Activated T-helper 1 cell treated with anti-CD3 and anti-CD28 coated beads, Interleukin-12 subunit alpha, Interleukin-12 subunit beta, Interleukin-2, Interleukin-4 antibody, amounts not matched to agents 30 ng/mL and 10 ng/mL and 1 ng/mL, durations not matched to agents 14 hours and 24 hours and 36 hours (primary cell): ENCODE measurements around the gene STARD3NL. TPM values are rescaled to one million over a fixed set of nuclear protein-coding genes. Genes with fewer than 3 reads are reported as not detected.
"Not testable (repeated sequence)": the region's sequence is repeated elsewhere in the genome, so short reads cannot be mapped to it uniquely, and the experiment has no call there.

Experiments
- DNase-seq: peaks from one replicate; pipeline ENCODE4 v3.0.0; 2021; ENCODE audit warnings: low spot score
- H3K27ac Mint-ChIP-seq: one replicate; pipeline ENCODE4 v1.8.0; 2021; ENCODE audit warnings: mild to moderate bottlenecking, mixed read lengths
- H3K27me3 Mint-ChIP-seq: one replicate; pipeline ENCODE4 v1.8.0; 2022; ENCODE audit warnings: mild to moderate bottlenecking, moderate library complexity, mixed read lengths; ENCODE audit not compliant: insufficient read depth
- H3K36me3 Mint-ChIP-seq: one replicate; pipeline ENCODE4 v1.8.0; 2021; ENCODE audit warnings: low read depth, mixed read lengths
- H3K4me1 Mint-ChIP-seq: one replicate; pipeline ENCODE4 v1.8.0; 2021; ENCODE audit warnings: low read depth, mixed read lengths
- H3K4me3 Mint-ChIP-seq: one replicate; pipeline ENCODE4 v1.8.0; 2021; ENCODE audit warnings: mild to moderate bottlenecking, moderate library complexity, mixed read lengths
- H3K9me3 Mint-ChIP-seq: one replicate; pipeline ENCODE4 v1.8.0; 2021; ENCODE audit warnings: mixed read lengths
- intact Hi-C: fragments of 100-400 bp; cut with micrococcal nuclease; formaldehyde crosslinking; loops from one replicate; pipeline ENCODE4 v1.15.1; 2024
- total RNA-seq: library from RNA; stranded (reverse); gene quantifications from 2 replicates; pipeline ENCODE4 v1.2.3, GENCODE V29; 2022

STARD3NL gene
- total RNA-seq, 1 donor from 2014 or later: 28.5 TPM

GRCh38 chr7:38235606-38236005 lies 57.6 kb downstream of the STARD3NL start:
- Mint-ChIP-seq H3K9me3 (no peaks in the 10 kb centered on the region), H3K4me1 (peaks cover 67% of the 10 kb centered on the region), H3K36me3 (peaks cover 18% of the 10 kb centered on the region), H3K27me3 (peaks cover 6% of the 10 kb centered on the region), H3K4me3 (no peak overlapping the region), H3K27ac (no peak overlapping the region)
- intact Hi-C loops: no loop called here
- no peak for DNase-seq

- H3K36me3 Mint-ChIP-seq, H3K4me3 Mint-ChIP-seq, intact Hi-C loops, H3K27me3 Mint-ChIP-seq, H3K27ac Mint-ChIP-seq, DNase-seq, H3K9me3 Mint-ChIP-seq: not testable (repeated sequence)
- peaks cover 36% of the 10 kb centered on the region for H3K4me1 Mint-ChIP-seq
Observed at GRCh38 chr7:38239129-38239528, 61.1 kb downstream of the STARD3NL start.

DNA sequence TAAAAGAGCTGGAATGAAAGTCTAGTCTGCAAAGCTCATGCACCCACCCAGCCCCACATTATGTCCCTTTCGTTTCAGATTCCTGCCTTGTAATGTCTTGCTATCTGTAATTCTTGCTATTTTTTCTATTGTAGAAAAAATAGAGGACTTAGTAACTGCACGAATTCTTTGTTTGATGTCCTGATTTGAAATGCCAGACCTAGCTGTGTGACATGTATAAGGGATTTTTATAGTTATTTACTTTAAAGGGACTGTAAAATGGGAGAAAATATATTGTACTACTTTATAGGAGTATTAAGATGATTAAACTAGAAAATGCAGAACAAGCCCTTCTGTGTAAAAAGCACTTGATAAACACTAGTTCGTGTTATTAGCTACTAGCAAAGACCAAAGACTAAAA lies 63.0 kb downstream of the STARD3NL start:
- Mint-ChIP-seq H3K4me1 (peaks cover 17% of the 10 kb centered on the region), H3K27ac (no peak overlapping the region), H3K4me3 (no peak overlapping the region), H3K9me3 (no peaks in the 10 kb centered on the region), H3K36me3 (peaks cover 11% of the 10 kb centered on the region), H3K27me3 (peaks cover 7% of the 10 kb centered on the region)
- no peak for DNase-seq
- intact Hi-C loops: no loop called here

- H3K27me3 Mint-ChIP-seq: peaks cover 9% of the 10 kb centered on the region
- no peaks in the 10 kb centered on the region for H3K9me3 Mint-ChIP-seq
- peaks cover 11% of the 10 kb centered on the region for H3K36me3 Mint-ChIP-seq
- DNase-seq: no peak
- no peak overlapping the region for H3K27ac Mint-ChIP-seq
- H3K4me1 Mint-ChIP-seq: peaks cover 14% of the 10 kb centered on the region
- intact Hi-C loops: no loop called here
- H3K4me3 Mint-ChIP-seq: no peak overlapping the region
Observed at GRCh38 chr7:38242814-38243213, 64.8 kb downstream of the STARD3NL start.

DNA sequence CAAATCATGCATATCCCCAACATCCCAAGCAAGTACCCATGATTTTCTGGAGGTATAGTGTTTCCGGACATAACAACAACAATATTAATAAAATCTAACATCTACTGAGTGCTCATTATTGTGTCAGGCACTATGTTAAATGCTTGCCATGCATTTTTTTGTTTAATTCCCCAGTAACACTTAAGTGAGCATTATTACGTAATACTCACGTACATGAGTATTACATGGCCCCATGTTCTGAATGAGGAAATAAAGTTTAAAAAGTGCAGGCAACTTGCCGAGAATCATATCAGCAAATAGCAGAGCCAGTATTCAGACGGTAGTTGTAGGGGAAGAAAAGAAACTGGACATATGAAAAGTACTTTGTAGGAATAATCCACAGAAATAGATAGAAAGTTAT lies 65.3 kb downstream of the STARD3NL start:
- Mint-ChIP-seq H3K36me3 (peaks cover 15% of the 10 kb centered on the region), H3K4me1 (peaks cover 19% of the 10 kb centered on the region)
- H3K4me3 Mint-ChIP-seq, H3K27me3 Mint-ChIP-seq, intact Hi-C loops, DNase-seq, H3K9me3 Mint-ChIP-seq, H3K27ac Mint-ChIP-seq: not testable (repeated sequence)

- H3K27me3 Mint-ChIP-seq: peaks cover 7% of the 10 kb centered on the region
- peaks cover 17% of the 10 kb centered on the region for H3K36me3 Mint-ChIP-seq
- DNase-seq: no peak
- intact Hi-C loops: no loop called here
- peaks cover 16% of the 10 kb centered on the region for H3K4me1 Mint-ChIP-seq
- no peak overlapping the region for H3K27ac Mint-ChIP-seq
- no peak overlapping the region for H3K4me3 Mint-ChIP-seq
- H3K9me3 Mint-ChIP-seq: no peaks in the 10 kb centered on the region
Observed at GRCh38 chr7:38244516-38244915, 66.5 kb downstream of the STARD3NL start.

DNA sequence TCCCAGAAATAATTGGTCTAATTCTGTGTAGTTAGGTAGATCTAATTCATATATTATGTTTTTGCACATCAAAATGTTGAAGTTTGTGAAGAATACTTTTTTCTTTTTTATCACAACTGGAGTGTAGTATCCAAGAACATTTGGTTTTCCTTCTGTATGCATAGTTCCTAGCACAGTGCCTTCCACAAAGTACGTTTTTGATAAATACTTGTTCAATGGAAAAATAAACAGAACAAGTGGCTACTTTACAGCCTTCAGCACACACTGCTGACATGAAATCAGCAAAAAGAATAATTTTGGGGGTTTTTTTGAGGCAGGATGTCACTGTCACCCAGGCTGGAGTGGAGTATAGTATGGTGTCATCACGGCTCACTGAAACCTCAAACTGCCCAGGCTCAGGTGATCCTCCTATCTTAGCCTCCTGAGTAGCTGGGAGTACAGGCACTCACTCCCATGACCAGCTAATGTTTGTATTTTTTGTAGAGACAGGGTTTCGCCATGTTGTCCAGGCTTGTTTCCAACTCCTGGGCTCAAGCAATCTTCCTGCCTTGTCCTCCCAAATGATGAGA lies 67.4 kb downstream of the STARD3NL start:
- Mint-ChIP-seq H3K36me3 (peaks cover 17% of the 10 kb centered on the region), H3K27ac (no peak overlapping the region), H3K9me3 (no peaks in the 10 kb centered on the region), H3K27me3 (peaks cover 7% of the 10 kb centered on the region), H3K4me1 (peaks cover 14% of the 10 kb centered on the region), H3K4me3 (no peak overlapping the region)
- intact Hi-C loops: loop anchor here (5.0 kb wide), 1 partner anchor 33 kb away; no protein-coding TSS in a partner anchor
- no peak for DNase-seq

DNA sequence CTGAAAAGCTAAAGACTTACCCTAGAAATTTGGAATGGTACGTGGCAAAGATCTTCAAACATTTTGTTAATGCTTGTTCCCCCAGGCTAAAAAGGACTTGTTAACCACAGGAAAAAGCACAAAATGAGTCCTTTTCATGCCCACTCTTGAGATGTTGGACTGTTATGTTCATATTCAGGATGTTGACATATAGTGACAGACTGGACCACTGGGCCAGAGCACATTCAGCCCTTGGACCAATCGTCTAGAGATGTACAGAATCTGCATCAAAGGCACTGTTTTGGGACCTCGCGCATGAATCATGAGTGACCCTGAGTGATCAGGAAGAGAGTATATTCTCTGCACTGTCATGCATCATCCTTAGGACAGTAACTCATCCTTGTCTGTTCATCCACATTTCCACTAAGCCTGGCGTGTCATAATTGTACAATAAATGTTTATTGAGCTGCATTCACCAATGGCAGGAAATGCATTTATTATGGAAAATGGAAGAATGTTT lies 70.1 kb downstream of the STARD3NL start:
- Mint-ChIP-seq H3K27ac (no peak overlapping the region), H3K9me3 (no peaks in the 10 kb centered on the region), H3K36me3 (peaks cover 15% of the 10 kb centered on the region), H3K4me1 (peaks cover 11% of the 10 kb centered on the region), H3K4me3 (no peak overlapping the region), H3K27me3 (peaks cover 3% of the 10 kb centered on the region)
- DNase-seq: no peak
- intact Hi-C loops: loop anchor here (5.0 kb wide), 1 partner anchor 36 kb away; no protein-coding TSS in a partner anchor

GRCh38 chr7:38249849-38250248 lies 71.8 kb downstream of the STARD3NL start:
- Mint-ChIP-seq H3K36me3 (peaks cover 12% of the 10 kb centered on the region), H3K4me1 (peaks cover 11% of the 10 kb centered on the region)
- not testable (repeated sequence) for H3K9me3 Mint-ChIP-seq, DNase-seq, H3K27ac Mint-ChIP-seq, H3K4me3 Mint-ChIP-seq, H3K27me3 Mint-ChIP-seq
- intact Hi-C loops: loop anchor here (5.0 kb wide), 1 partner anchor 38 kb away; no protein-coding TSS in a partner anchor

DNA sequence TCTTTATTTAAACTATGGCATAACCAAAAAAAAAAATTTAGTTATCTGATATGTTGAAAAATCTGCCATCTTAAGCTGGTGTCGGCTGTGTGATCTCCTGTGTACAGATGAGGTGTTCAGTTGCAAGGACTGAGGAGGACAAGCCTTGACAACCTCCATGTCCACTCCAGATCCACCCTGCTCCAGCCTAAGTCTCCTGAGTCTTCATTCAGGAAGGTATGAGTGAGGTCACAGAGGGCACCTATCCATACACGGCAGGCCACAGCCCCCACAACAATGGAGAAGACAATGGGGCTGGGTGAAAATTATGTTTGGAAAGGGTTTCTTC lies 79.3 kb downstream of the STARD3NL start:
- DNase-seq: no peak
- Mint-ChIP-seq H3K9me3 (no peaks in the 10 kb centered on the region), H3K4me1 (no peaks in the 10 kb centered on the region), H3K27me3 (no peaks in the 10 kb centered on the region), H3K36me3 (no peaks in the 10 kb centered on the region), H3K27ac (no peak overlapping the region), H3K4me3 (no peak overlapping the region)
- intact Hi-C loops: no loop called here

DNA sequence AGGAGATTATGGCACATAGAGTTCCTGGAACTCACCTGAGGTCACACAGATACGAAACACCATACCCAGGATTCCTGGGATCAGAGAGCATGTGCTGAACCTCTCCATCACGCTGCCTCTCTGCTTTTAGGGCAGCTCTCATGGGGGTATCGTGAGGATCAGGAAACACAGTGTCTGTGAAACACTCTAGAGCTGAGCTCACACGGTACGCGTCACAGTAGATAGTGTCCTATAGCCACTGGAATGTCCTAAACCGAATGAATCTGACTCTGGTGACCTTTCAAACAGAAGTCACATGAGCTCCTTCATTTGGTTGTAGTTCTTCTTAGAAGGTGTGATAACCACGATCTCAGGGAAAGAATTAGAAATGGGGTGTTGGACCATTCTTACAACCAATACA lies 81.1 kb downstream of the STARD3NL start:
- H3K4me1 Mint-ChIP-seq, H3K4me3 Mint-ChIP-seq, H3K36me3 Mint-ChIP-seq: not testable (repeated sequence)

DNA sequence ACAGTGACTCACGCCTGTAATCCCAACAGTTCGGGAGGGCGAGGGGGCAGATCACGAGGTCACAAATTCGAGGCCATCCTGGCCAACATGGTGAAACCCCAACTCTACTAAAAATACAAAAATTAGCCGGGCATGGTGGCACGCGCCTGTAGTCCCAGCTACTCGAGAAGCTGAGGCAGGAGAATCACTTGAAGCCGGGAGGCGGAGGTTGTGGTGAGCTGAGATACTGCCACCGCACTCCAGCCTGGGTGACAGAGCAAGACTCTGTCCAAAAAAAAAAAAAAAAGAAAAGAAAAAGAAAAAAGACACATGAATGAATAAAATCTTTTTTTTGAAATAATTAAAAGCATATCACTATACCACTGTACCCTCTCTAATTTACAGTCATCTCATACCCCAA lies 83.6 kb downstream of the STARD3NL start:
- DNase-seq, H3K9me3 Mint-ChIP-seq, H3K36me3 Mint-ChIP-seq, H3K27me3 Mint-ChIP-seq, intact Hi-C loops, H3K27ac Mint-ChIP-seq, H3K4me3 Mint-ChIP-seq, H3K4me1 Mint-ChIP-seq: not testable (repeated sequence)

More for the DNA sequence above, 81.1 kb downstream of the STARD3NL start:
- H3K9me3 Mint-ChIP-seq, H3K27me3 Mint-ChIP-seq, intact Hi-C loops, H3K27ac Mint-ChIP-seq, DNase-seq: not testable (repeated sequence)

- H3K36me3 Mint-ChIP-seq, DNase-seq, H3K4me1 Mint-ChIP-seq, H3K4me3 Mint-ChIP-seq, H3K9me3 Mint-ChIP-seq, intact Hi-C loops, H3K27me3 Mint-ChIP-seq, H3K27ac Mint-ChIP-seq: not testable (repeated sequence)
Observed at GRCh38 chr7:38262026-38262425, 84.0 kb downstream of the STARD3NL start.

- H3K27ac Mint-ChIP-seq: no peak overlapping the region
- peaks cover 2% of the 10 kb centered on the region for H3K36me3 Mint-ChIP-seq
- H3K27me3 Mint-ChIP-seq: no peaks in the 10 kb centered on the region
- no peaks in the 10 kb centered on the region for H3K9me3 Mint-ChIP-seq
- H3K4me3 Mint-ChIP-seq: no peak overlapping the region
- H3K4me1 Mint-ChIP-seq: no peaks in the 10 kb centered on the region
- no peak for DNase-seq
- intact Hi-C loops: no loop called here
Observed at GRCh38 chr7:38262545-38262944, 84.5 kb downstream of the STARD3NL start.
